ENCODE measurements around the gene RABL6.

- TF ChIP-seq POLR2AphosphoS5 (IDR thresholded peaks at IDR 0.05; ENCODE audit: borderline replicate concordance, low read depth, low read length) (no peak), EZH2 (IDR thresholded peaks at IDR 0.05) (no peak)
Observed at GRCh38 chr9:136827794-136828473, 20.2 kb downstream of the RABL6 start.

Measured in SK-N-MC (cell line).